Activated naive CD4-positive, alpha-beta T cell treated with anti-CD3 and anti-CD28 coated beads, Interleukin-2, amount 50 U/mL, for 16 hours (primary cell): ENCODE results near the gene HHIP.

Experiments
- DNase-seq: peaks from one replicate; pipeline ENCODE4 v3.0.0-alpha.2; 2020

HHIP gene

DNA sequence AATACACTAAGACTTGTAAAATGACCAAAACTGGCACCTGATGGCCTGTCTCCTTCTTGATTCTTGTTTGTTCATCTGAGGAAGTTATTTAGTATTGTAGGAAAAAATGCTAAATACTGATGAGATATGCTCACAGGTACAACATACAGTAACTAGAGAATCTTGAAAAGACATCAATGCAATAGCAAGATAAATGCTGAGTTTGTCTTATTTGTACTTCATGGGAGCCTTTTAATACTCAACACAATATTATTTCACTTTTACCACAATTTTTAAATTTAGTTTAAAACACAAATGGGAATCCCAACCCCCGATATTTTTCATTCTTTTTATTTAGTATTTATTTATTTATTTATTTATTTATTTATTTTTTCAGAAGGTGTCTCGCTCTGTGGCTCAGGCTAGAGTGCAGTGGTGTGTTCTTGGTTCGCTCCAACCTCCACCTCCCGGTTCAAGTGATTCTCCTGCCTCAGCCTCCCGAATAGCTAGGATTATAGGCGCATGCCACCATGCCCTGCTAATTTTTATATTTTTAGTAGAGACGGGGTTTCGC is 12.1 kb downstream of the HHIP start:
- no peak for DNase-seq

DNA sequence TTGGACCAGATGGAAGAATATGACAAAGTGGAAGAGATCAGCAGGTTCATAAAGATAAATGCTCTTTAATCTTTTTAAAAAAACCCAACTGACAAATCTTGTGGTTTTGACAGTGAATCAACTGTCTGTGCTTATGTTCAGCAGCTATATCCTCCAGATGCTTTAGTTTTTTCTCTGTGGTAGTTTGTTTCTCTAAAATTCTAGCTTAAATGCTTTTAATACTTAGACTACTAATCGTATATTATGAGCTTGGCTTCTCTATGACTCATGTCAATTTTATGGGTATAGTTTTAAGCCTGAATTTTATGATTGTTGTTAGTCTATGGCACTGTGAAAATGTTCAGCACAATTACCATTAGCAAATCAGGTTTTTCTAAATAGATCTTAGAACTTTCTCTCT is 12.9 kb downstream of the HHIP start:
- no peak for DNase-seq

DNA sequence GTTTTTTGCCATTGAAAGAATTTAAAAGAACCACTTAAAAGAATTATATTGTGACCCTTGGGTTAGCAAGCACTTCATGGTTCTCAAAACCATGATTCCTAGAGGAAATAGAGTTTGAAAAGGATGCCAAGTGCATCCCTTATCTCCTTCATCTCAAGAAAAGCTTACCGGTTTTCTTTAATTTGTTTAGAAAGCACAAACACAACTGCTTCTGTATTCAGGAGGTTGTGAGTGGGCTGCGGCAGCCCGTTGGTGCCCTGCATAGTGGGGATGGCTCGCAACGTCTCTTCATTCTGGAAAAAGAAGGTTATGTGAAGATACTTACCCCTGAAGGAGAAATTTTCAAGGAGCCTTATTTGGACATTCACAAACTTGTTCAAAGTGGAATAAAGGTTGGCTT is 13.5 kb downstream of the HHIP start:
- DNase-seq, result no peak

DNA sequence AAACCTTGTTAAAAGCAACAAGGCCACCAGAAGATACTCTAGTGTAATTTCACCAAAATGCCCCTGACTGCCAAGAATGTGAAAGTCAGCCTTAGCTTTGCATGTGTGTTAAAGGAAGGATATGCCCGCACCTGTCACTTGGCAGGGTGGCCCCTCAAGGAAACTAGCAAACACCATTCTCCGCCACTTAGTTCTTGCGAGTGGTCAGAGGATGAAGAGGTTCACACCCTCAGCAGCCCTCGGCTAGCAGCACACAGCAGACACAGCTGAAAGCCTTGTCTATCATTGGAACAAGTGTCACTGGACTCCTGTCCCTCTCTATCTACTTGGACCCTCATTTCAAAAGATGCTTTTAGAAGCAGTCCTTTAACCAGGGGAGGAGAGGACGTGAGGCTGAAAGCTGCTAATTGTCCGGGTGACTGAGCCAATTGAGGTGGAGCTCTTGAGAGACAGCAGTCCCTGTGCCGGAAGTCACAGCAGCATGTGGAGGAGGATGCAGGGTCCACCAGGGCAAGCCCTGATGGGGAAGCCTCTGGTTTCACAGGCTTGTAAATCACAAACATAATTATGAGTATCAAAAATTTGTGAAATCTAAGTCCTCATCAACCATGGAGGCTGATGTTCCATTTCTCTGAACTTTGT is 18.0 kb downstream of the HHIP start:
- DNase-seq, result no peak

DNA sequence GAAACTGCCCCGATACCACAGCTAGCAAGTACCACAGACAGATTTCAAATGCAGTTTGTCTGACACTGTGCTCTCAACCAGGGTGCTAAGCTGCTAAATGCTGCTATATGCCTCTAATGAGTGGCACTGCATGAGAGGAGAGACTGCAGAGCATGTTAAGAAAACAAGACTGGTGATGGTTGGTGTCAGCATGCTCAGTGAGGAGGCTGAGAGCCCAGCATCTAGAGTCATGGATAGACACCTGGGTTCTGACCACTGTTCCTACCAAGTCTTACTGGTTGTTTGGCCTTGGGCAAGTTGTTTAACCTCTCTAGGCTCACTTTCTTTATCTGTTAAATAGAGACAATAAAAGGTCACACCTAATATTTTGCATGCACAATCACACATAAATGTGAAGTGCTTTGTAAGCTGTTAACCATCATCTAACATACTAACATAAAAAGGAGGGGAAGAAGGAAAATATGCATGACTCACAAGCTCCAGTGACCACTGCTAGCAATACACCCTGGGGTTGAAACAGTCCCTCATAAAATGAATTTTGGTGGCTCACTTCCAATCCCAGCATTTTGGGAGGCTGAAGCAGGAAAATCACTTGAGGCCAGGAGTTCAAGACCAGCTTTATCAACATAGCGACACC is 20.7 kb downstream of the HHIP start:
- no peak for DNase-seq

DNA sequence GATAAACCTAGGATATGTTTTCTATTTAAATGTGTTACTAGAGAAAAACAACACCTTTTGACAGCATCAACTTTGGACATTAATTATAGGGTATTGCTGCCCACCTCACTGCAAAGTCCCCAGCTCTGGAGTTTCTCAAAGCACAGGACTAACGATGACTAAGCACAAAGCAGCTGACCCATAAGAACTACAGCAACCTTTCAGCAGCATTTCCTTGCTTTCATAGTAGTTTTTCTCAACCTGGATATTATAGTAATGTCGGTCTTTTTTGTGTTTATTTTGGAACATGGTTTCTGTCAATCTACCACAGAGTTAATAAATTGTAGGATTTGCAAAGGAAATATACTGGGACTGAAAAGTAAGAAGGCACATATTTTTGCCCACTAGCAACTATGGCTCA is 21.5 kb downstream of the HHIP start:
- DNase-seq, result no peak

DNA sequence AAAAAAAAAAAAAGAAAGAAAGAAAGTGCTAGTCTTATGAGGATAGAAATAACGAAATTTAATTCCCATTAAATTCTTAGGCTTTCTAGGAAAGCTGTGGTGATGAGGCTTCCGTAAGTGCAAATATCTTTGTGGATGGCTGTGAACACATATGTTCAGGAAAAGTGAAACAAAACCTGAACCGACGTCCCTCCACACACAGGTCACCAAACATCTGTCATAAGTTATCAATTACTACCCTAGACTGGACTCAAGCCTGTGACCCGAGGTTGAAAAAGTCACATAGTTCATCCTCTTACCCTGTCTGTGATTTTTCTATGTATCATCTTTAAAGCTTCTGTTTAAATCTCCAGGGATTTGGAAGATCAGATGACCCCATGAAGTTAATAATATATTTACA is 24.8 kb downstream of the HHIP start:
- no peak for DNase-seq

DNA sequence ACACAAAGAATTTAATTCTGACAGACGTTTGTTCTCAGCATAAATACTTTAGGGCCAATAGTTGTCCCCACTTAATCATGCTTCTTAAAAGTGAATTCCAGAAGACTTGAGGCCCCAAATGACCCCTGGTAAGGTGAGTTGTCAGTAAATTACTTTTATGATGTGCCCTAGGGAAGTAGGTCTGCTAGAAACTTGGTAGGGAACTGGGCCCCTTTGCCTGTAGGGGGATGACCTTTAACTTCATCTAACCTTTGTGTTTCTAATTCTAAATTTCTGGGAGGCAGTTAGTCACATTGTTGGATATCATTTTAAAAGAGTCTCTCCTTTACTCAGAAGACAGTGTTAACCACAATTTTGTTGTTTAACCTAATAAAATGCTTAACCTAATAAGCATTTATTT is 28.8 kb downstream of the HHIP start:
- DNase-seq, result no peak

DNA sequence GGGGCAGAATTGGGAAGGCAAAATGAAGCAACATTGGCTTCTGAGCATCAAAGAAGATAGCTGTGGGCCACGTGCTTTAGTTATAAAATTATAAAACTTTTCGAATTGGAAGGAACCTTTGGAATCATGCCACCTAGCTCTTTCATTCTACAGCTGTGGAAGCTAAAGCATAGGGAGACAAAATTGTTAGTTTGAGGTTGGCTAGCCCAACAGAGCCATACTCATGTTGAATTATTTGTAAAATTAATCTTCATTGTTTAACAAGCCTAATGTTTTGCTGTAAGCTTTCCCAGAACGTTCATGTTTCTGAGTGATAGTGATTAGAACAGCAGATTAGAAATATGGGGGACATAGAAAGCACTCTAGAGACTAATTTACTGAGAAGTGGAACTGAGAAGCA is 35.9 kb downstream of the HHIP start:
- DNase-seq, result no peak

DNA sequence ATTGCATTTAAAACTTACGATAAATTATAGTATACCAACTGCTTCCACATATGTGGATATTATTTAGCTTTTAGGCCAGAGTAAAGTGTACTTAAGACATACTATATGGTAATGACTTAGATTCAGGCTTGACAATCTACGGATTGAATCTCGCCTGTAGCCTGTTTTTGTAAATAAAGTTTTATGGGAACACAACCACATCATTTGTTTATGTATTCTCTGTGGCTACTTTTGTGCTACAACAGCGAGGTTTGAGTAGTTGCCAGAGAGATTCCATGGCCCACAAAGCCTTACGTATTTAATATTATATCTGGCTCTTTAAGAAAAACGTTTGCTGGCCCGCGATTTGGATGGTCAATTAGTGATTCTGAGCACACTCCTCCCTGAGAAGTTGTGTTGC is 37.6 kb downstream of the HHIP start:
- no peak for DNase-seq

DNA sequence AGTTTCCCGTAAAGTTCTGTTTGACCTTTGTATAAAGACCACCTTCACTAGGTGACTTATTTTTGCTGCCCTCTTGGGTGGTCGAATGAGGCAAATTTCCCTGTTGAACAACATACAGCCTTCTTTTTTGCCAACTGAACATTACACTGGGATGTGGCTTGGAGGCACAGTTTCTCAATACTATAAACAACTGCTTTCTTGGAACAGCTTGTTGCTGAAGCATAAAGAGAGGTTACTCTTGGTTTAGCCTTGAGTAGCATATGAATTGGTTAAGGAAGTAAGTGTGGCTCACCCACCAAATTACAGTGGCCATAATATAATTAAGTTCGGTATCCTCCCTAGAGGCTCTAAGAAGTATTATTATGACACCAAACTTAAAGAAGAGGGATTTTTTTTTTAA is 40.0 kb downstream of the HHIP start:
- DNase-seq, result no peak

DNA sequence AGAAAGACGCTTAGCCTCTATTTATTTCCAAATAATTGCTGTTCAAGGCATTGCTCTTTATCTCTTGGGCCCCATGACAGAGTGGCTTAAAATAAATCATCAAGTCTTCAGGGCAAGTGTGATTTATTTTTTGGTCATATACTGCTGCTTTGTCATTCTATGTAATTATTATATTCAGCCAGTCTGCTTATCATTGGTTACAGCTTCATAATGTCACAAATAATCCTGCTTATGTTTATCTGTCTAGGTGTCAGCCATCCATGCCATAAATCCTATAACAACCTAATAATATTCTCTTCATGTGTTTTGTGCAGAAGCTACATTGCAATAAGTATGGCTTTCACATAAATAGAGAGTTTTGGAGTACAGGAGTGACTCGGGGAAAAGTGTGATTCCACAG is 41.0 kb downstream of the HHIP start:
- no peak for DNase-seq

DNA sequence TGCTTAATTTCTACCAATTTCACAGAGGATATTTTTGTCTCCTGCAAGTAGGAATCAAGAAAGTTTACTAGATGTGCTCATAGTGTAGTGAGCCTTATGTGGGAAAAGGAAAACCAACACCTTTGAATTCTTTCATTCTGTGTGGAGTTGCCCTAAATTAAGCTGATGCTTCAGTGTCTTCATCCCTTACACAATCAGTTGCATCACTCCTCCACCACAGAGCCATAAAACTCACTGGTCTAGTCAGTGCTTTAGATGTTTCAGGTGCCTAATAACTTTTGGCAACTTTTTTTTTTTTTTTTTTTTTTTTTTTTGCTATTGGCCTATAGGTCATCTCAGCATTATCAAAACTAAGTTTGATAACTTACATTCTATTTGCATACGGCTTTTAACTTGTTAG is 41.5 kb downstream of the HHIP start:
- DNase-seq, result no peak

DNA sequence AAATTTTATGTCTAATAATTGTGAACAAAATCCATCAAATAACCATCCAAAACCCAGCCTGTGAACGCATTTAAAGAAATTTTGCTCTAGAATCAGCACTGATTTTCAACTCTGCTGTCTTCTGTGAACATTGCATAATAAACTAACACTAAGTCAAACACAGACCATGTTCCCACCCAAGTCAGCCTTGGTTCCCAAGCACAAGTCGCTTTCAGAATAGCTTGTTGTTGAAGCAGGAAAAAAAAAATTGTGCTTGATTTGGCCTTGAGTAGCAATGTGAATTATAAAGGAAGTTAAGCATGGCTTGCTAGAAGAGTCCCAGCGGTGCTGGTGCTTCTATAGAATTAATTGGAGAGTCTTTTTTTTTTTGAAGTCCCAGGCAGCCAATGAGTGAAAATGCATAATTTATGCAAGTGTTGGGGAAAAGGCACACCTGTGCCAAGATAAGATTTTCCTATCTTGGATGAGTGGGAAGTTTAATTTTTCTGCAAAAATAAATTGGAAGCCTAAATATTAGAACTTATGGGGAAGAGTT is 42.1 kb downstream of the HHIP start:
- no peak for DNase-seq

DNA sequence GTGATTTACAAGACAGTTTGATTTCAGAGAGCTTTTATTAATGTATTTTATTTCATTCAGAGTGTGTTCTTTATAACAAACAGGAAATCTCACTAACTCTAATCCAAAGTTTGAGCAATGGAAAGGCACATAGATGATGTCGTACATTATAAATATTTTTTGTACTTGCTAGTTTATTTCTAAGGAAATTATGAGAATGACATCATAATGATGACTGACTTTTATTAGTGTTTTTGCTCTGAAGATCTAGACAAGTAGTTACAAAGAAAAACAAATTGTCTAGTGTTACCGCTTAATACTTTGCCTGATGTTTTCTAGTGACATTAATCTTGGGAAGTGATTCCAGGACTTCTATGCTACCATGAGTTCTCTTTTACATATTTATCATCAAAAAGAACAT is 43.2 kb downstream of the HHIP start:
- DNase-seq, result no peak

DNA sequence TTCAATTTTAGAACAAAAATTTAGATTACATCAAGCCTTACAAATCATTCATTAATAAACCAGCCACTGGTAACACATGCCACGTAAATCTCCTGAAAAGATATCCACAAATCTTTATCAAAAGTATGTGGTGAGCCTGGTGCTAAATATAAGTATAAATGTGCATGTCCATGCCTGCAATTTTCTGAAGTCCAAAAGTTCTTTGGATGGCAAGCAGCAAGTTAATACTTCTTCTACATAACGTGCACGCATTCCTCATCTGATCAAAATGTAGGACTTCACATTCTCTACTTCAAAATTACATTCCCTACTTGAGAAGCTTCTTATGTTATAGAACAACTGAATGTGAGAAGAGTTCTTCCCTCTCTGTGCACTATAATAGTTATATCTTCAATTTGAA is 49.8 kb downstream of the HHIP start:
- DNase-seq, result no peak

DNA sequence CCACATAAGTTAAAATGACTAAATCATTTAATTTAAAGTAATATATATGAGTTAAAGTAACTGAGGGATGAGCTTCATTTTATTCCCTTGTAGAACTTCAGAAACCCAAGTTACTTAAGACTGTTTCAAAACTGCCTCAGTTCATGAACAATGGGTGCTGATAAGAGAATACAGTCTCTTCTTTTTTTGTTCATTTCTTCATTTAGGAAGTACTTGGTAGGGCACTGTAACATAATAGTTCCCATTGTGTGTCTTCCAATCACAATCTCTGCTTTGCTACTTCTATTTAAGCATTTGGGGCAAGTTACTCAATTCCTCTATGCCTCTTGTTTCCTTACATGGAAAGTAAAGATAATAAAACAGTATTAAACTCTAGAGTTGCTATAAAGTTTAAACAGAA is 50.4 kb downstream of the HHIP start:
- no peak for DNase-seq

DNA sequence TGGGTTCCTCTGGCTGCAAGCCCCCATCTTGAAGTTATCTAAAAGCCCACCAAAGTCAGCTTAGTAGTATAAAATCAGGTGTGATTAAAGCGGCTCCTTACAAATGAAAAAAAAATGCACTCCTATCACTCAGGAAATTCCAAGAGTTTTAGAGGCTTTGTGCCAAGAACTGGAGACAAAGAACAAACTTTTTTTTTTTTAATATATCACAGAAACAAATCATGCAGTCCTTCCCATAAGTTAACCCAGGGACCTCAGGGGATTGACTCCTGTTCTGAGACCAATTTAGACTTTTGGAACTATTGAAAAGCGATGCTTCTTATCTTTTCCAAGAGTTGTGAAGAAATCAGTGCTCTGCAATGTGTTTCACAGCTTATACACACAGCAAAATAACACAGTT is 53.6 kb downstream of the HHIP start:
- no peak for DNase-seq

DNA sequence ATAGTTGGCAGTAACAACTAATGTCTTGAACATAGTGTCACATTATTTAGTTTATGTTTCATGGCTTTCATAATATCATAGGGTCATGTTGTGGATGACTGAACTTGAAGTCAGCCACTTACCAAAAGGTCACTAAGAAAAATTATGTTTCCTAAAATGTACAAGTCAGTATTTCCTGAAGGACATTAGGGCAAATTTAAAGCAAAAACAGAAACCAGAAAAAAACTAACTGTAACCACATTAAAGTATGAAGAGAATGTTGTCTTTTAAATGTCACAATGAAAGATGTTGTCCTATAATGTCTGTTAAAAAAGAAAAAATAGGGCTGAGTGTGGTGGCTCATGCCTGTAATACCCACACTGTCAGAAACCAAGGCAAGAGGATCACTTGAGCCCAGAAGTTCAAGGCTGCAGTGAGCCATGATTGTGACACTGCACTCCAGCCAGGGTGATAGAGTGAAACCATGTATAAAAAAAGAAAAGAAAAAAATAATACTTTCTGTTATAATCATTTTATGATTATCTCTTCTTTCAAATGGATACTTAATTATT is 55.8 kb downstream of the HHIP start:
- DNase-seq, result no peak

DNA sequence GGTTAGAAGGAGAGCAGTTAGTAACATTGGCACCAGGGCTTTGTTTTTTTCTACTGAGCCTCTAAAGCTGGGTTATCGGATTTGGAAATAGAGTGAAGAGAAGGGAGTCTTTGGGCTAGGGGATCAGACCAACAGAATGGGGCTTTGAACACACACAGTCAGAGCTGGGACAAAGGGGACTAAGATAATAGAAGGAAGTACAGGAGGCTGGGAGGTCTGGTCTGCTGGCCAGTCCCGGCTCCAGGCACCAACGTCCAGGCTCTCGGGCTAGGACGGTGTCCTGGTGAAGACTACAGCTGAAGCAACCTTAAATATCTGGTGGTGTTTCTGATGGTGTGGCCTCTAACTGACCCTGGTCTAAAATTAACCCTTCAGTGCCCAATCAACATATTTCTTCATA is 57.5 kb downstream of the HHIP start:
- DNase-seq, result no peak

DNA sequence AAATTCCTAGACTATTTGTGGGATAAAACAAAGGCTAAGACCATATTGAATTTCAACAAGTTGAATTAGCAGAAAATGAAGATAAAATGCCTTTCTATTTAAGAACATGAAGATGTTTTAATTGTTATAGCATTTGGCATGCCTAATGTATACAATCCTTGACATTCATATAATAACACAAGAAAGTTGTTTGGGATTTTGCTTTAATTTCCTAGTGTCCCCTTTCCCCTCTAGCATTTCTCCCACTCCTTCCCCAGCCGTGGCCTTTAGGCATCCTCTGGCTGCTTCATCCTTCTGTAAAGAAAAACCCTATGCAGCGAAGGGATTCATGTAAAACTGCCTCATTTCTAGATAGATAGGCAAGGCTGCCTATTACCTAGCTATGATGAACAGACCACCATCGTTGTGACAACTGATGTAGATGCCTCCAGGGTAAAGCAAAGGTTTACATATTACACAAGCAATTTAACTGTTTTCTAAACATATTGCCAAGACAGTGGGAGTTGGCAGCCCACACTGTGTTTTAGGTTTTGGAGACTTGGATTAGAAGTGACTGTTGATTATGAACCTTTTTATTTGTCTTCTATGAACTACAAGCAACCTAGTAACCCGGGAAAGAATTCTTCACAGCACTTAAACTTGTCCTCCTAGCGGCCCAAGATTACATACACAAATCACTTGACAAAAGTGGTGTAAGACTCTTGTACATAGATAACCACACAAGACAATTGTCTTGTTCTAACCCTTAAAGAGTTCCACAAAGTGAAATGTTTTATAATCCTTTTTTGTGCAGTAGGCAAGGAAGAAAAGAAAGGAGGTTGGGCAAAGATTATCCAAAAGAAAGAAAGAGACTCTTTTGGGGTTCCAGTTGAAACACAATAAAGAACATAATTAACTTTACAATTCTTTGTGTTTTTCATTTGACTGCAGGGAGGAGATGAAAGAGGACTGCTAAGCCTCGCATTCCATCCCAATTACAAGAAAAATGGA is 59.9 kb downstream of the HHIP start:
- DNase-seq, result no peak

DNA sequence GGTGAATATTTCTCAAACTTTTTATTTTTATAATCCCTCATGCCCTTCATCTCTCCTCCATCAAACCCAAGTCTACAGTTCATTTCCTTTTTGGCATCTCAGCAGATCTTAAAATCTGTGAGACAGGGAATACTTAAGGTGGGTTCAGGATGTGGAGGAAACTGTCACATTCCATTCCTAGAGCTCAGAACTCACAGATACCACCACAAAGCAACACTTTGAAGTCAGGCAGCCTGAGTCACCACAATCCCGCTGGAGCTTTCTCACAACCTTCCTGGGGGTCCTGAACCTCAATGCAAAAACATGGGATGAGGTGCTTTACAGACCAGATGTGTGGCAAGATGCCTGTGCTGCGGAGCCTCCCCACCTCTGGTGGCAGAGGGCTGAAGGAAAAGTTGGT is 63.2 kb downstream of the HHIP start:
- no peak for DNase-seq
